Stomach smooth muscle (tissue), 2 donors: Measurements from ENCODE around the gene RASGRP3.
A peak's percentile ranks its signal among the peaks of the same experiment; 100 is the strongest.

Experiments
- H3K27ac ChIP-seq: one replicate; pipeline ENCODE4 v1.7.0; 2013; ENCODE audit warnings: mild to moderate bottlenecking, low read length, inconsistent platforms
- H3K27me3 ChIP-seq, 2 donors: one replicate each; pipeline ENCODE4 v1.7.0; 2013; ENCODE audit warnings: low read length in 2 of 2; ENCODE audit not compliant: insufficient read depth in 2 of 2, control insufficient read depth in 1 of 2
- H3K36me3 ChIP-seq, 2 donors: one replicate each; pipeline ENCODE4 v1.7.0; 2013; ENCODE audit warnings: low read length in 2 of 2; ENCODE audit not compliant: control insufficient read depth in 2 of 2, insufficient read depth in 2 of 2
- H3K4me1 ChIP-seq: one replicate; pipeline ENCODE4 v1.7.0; 2013; ENCODE audit warnings: low read length; ENCODE audit not compliant: control insufficient read depth, insufficient read depth
- H3K4me3 ChIP-seq, 2 donors: one replicate each; pipeline ENCODE4 v1.7.0; 2013; ENCODE audit warnings: low read length in 2 of 2
- H3K9ac ChIP-seq, 2 donors: one replicate each; pipeline ENCODE4 v1.7.0; 2013; ENCODE audit warnings: low read length in 2 of 2, mild to moderate bottlenecking in 1 of 2
- H3K9me3 ChIP-seq, 2 donors: one replicate each; pipeline ENCODE4 v1.7.0; 2013; ENCODE audit warnings: low read length in 2 of 2; ENCODE audit not compliant: control insufficient read depth in 2 of 2
- donor health status: healthy.
- donor health status: Pancreatic carcinoma.

The RASGRP3 gene

DNA sequence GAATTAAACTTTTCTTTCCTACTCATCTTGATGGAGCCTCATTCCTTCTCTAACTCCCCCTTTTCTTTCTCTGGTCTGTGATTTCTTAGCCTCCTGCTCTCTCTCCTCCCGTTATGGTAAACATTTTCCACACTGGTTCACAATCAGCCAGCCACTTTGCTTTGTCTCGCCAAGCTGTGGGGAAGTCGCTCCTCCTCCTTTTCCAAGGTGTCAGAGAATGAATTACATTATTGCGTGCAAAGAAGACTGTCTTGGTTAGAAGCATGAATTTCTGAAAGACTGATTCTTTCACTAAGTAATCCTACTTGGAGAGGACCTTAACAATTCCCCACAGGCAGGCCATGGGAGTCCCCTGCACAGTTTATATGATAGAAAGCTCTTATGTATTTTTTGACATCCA, 46.1 kb downstream of the RASGRP3 start:
- no peaks in the 10 kb centered on the region for H3K36me3 ChIP-seq
- no peak overlapping the region for H3K27ac ChIP-seq
- no peak overlapping the region for H3K9ac ChIP-seq
- no peaks in the 10 kb centered on the region for H3K9me3 ChIP-seq
- peaks cover 4% of the 10 kb centered on the region for H3K4me1 ChIP-seq
- no peaks in the 10 kb centered on the region for H3K27me3 ChIP-seq
- H3K4me3 ChIP-seq, result peak overlapping the region in 1 of 2 donors; percentile 23

DNA sequence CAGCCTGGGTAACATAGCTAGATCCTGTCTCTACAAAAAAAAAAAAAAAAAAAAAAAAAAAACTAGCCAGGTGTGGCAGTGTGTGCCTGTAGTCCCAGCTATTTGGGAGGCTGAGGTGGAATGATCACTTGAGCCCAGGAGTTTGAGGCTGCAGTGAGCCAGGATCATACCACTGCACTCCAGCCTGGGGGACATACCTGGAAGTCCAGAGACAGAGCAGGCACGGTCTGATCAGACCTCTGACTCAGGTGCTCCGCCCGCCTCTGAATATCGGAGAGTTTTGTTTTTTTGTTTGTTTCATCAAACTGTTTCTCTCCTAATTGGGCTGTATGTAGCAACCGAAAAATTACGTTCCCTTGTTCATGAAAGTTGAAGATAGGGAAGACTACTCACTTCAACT, 49.2 kb downstream of the RASGRP3 start:
- Histone ChIP-seq H3K36me3 (no peaks in the 10 kb centered on the region), H3K27me3 (no peaks in the 10 kb centered on the region), H3K4me3 (no peak overlapping the region), H3K27ac (no peak overlapping the region), H3K9ac (no peak overlapping the region), H3K9me3 (no peaks in the 10 kb centered on the region), H3K4me1 (peaks cover 4% of the 10 kb centered on the region)

DNA sequence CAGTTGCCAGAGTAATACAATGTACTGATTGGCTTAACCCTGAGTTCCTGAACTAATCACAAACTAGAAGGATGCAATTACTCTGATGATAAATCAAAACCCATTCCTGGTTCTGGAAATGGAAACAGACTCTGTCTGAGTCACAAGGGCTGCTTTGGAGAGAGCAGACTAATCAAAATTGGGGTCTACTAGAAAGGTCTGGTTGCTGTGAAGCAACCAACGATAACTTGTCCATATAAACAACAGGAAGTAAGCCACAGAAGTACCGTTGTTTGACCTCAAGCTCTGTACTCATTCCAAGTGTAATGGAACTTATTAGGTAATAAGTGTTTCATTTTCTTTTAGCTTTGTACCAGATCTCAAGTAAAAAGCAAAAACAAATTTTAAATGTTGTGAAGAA, 49.7 kb downstream of the RASGRP3 start:
- H3K4me1 ChIP-seq, result peaks cover 4% of the 10 kb centered on the region
- H3K36me3 ChIP-seq, result no peaks in the 10 kb centered on the region
- no peak overlapping the region for H3K27ac ChIP-seq
- no peaks in the 10 kb centered on the region for H3K9me3 ChIP-seq
- H3K4me3 ChIP-seq, result no peak overlapping the region
- H3K9ac ChIP-seq, result no peak overlapping the region
- no peaks in the 10 kb centered on the region for H3K27me3 ChIP-seq

DNA sequence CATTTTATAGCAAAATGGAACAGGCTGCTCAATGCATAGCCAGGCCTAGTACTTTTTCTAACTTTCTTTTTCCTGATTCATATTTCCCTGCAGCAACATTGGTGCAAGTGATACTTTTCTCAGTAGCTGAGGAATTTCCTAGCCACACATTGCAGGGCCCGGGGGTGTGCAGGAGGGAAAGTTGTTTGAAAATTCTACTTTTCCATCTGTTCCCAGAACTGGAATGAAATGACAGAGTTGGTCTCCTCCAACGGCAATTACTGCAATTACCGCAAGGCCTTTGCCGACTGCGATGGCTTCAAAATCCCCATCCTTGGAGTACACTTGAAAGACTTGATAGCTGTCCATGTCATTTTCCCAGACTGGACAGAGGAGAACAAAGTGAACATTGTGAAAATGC, 50.5 kb downstream of the RASGRP3 start:
- H3K27ac ChIP-seq, result no peak overlapping the region
- H3K36me3 ChIP-seq, result no peaks in the 10 kb centered on the region
- no peaks in the 10 kb centered on the region for H3K27me3 ChIP-seq
- H3K9me3 ChIP-seq, result no peaks in the 10 kb centered on the region
- no peak overlapping the region for H3K9ac ChIP-seq
- H3K4me3 ChIP-seq, result no peak overlapping the region
- peaks cover 4% of the 10 kb centered on the region for H3K4me1 ChIP-seq

DNA sequence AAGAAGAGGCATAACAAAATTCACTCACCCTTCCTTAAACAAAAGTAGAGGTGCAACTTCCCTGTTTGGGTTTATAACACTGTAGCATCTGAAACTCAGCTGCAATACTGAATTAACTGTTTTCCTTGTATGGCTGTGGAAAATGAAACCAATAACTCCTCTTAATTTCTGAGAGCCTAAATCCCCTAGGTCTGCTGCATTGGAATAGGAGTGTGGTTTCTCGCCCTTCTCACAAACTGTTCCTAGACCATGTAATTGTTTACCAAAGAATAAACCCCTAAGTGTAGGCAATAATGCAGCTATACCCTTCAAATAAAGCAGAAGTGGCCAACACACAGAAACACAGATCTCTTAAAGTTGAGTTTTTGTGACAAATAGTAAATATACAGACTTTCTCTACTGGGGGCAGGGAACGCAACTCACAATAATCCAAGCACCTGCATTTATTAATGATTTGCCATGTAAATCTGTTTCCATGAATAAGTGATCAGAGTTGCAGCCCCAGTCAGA, 52.0 kb downstream of the RASGRP3 start:
- no peaks in the 10 kb centered on the region for H3K27me3 ChIP-seq
- H3K9ac ChIP-seq, result no peak overlapping the region

DNA sequence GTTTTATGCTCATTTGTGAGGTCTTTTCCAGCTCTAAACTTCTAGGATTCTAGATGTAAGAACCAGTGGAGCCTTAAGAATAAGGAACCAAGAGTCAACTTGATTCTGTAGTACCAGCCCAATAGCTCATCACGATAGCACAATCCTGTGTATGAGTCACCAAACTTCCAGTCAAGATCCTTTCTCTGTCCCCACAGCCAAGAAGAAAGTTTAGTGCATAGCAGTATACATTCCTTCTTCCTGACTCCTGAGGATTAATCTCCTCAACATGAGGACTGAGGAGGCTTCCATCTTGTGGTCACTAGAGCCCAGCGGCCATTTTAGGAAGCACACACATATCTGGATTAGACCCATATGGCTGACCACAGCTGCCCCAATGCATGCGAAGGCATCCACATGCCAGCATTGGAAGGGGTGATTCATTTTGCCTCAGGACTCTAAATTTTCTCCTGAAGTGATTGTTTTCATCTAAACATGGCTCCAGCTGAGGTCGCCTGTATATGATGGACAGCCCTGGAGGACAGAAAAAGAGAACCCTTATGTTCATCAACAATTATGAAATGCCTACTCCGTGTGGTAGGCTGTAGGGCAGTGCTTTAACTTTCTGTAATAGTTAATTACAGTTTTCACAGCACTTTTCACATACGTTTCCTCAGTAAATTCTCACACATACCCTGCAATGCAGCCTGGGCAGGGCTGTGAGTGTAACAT, 53.5 kb downstream of the RASGRP3 start:
- H3K4me3 ChIP-seq, result no peak overlapping the region
- no peak overlapping the region for H3K27ac ChIP-seq
- H3K27me3 ChIP-seq, result no peaks in the 10 kb centered on the region
- H3K9ac ChIP-seq, result no peak overlapping the region
- no peaks in the 10 kb centered on the region for H3K4me1 ChIP-seq
- no peaks in the 10 kb centered on the region for H3K36me3 ChIP-seq
- no peaks in the 10 kb centered on the region for H3K9me3 ChIP-seq

More for the DNA sequence above, 52.0 kb downstream of the RASGRP3 start:
- no peaks in the 10 kb centered on the region for H3K36me3 ChIP-seq
- no peak overlapping the region for H3K27ac ChIP-seq
- H3K4me1 ChIP-seq, result no peaks in the 10 kb centered on the region
- no peaks in the 10 kb centered on the region for H3K9me3 ChIP-seq
- no peak overlapping the region for H3K4me3 ChIP-seq

DNA sequence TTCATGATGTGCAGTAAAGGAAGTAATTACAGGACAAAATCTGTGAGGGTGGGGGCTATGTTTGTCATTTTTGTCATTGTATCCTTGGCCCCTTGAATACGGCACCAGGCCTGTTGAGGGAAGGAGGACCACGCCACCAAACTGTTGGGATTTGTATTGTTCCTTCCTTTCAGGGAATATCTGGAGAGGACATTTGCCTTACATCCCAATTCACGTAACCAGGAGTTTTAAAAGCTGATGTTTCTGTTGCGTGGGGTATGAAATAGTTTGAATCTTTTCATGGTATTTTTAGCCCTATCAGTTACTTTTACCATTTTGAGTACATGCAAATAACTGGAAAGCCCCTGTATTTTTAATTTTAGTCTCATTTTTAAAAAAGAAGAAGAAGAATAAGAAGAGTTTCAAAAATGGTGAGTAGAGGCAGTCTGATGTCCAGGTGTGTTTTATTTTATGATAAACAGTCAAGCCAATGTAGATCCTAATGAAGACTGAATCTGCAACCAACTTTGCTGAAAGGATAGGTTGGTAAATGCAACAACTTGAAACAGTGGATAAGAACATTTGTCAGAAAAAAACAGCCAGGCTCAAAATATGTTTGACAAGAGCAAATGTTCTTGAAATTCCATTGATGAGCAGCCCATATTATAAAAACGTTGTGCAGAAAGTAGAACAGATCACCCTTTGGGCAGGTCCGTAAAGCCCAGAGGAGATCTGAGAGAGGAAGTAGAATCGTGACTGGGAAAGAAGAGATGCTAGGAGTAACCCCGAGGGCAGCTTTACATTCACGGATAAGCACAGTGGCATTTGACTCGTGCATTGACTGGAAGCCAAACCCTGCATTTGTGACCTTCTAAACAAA, 54.5 kb downstream of the RASGRP3 start:
- Histone ChIP-seq H3K27me3 (no peaks in the 10 kb centered on the region), H3K4me1 (no peaks in the 10 kb centered on the region), H3K9ac (no peak overlapping the region), H3K9me3 (no peaks in the 10 kb centered on the region), H3K36me3 (no peaks in the 10 kb centered on the region), H3K27ac (no peak overlapping the region), H3K4me3 (no peak overlapping the region)

DNA sequence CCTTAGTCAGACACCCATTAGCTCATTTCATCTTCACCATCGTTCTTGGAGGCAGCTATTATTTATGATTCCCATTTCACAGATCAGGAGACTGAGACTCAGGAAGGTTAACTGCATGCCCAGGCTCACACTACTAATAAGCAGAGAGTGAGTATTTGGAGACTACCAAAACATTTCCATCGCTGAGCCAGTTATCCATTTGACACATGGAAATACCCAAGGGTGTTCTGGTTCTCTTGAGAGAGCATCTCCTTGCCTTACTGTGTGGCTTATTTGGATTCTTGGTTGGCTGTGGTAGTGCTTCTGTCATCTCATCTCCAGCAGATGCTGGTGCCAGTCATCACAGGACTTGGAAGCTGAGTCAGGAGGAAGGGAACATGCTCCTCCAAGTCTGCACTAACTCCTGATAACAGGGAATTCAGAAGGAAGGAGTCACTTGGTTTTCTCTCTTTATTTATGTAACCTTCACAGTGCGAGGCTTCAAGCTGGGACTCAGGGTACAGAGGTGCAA, 55.2 kb downstream of the RASGRP3 start:
- no peaks in the 10 kb centered on the region for H3K36me3 ChIP-seq
- no peaks in the 10 kb centered on the region for H3K27me3 ChIP-seq
- H3K4me1 ChIP-seq, result no peaks in the 10 kb centered on the region
- H3K4me3 ChIP-seq, result no peak overlapping the region
- no peak overlapping the region for H3K9ac ChIP-seq
- H3K27ac ChIP-seq, result no peak overlapping the region
- H3K9me3 ChIP-seq, result no peaks in the 10 kb centered on the region

DNA sequence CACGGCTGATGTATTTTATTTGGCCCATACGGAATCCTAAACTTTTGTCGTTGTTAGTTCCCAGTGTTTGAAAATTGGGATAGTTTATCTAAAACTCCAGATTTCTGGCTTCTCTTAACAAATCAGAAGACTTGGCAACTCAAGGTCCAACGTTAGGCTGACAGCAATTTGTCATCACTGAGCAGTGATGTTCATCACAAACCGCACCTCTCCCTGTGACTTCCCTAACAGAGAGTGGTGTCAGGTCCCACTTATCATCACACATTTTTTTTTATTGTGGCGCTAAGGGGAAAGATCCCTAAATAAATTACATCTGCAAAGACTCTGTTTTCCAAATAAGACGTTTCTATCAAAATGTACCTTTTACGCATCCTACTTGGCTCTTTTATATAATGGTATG, 55.7 kb downstream of the RASGRP3 start:
- no peaks in the 10 kb centered on the region for H3K27me3 ChIP-seq
- no peaks in the 10 kb centered on the region for H3K9me3 ChIP-seq
- no peaks in the 10 kb centered on the region for H3K36me3 ChIP-seq
- H3K9ac ChIP-seq, result no peak overlapping the region
- no peak overlapping the region for H3K4me3 ChIP-seq
- no peak overlapping the region for H3K27ac ChIP-seq
- H3K4me1 ChIP-seq, result no peaks in the 10 kb centered on the region

DNA sequence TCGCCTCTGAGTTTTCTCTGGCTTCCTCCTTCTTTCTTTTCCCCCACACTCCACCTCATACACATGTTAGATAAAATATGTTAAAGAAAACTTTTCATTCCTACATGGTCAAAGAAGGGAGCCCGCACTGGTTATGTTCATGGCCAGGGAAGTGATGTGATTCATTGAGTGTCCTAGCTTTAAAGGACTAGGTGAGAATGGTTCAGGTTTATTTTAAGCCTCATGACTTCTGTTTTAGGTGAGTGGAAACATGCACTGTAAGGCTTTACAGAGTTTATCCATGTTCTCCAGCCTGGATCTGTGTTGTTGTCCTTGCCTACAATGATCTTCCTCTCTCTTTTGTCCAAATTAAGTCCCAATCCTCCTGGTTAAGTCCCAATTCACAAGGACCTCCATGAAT, 56.5 kb downstream of the RASGRP3 start:
- Histone ChIP-seq H3K9me3 (no peaks in the 10 kb centered on the region), H3K4me1 (no peaks in the 10 kb centered on the region), H3K4me3 (no peak overlapping the region), H3K27ac (no peak overlapping the region), H3K36me3 (no peaks in the 10 kb centered on the region), H3K27me3 (no peaks in the 10 kb centered on the region), H3K9ac (no peak overlapping the region)
